Neuronal stem cell (in vitro differentiated cells): ENCODE results near the gene SRCAP.
A peak's percentile ranks its signal among the peaks of the same experiment; 100 is the strongest.

Experiments used
- DNase-seq: peaks from one replicate; pipeline ENCODE4 v3.0.0-alpha.2; 2013; ENCODE audit warnings: low spot score
- H2AFZ ChIP-seq: one replicate; pipeline ENCODE4 v1.6.1; 2013; ENCODE audit warnings: mild to moderate bottlenecking, low read length, inconsistent platforms
- H2AK5ac ChIP-seq: 2 replicates; pipeline ENCODE4 v1.6.1; 2013; ENCODE audit warnings: low read depth, mild to moderate bottlenecking, inconsistent platforms, low read length, moderate library complexity, mixed read lengths
- H2BK120ac ChIP-seq: 2 replicates; pipeline ENCODE4 v1.6.1; 2013; ENCODE audit warnings: low read depth, mild to moderate bottlenecking, inconsistent platforms, low read length, moderate library complexity, mixed read lengths
- H2BK12ac ChIP-seq: one replicate; pipeline ENCODE4 v1.6.1; 2013; ENCODE audit warnings: low read length, inconsistent platforms
- H2BK15ac ChIP-seq: 2 replicates; pipeline ENCODE4 v1.6.1; 2013; ENCODE audit warnings: mild to moderate bottlenecking, low read length, inconsistent platforms, mixed read lengths
- H2BK5ac ChIP-seq: one replicate; pipeline ENCODE4 v1.6.1; 2013; ENCODE audit warnings: inconsistent platforms, mild to moderate bottlenecking, low read length, moderate library complexity
- H3K14ac ChIP-seq: one replicate; pipeline ENCODE4 v1.6.1; 2013; ENCODE audit warnings: low read length, inconsistent platforms
- H3K18ac ChIP-seq: 2 replicates; pipeline ENCODE4 v1.6.1; 2013; ENCODE audit warnings: low read length, inconsistent platforms
- H3K23ac ChIP-seq: 2 replicates; pipeline ENCODE4 v1.6.1; 2013; ENCODE audit warnings: low read depth, mild to moderate bottlenecking, mixed read lengths, low read length, inconsistent platforms; ENCODE audit not compliant: poor library complexity
- H3K27ac ChIP-seq: replicated peaks from 3 replicates; pipeline ENCODE4 v1.5.1; 2013; ENCODE audit warnings: low read length, inconsistent platforms
- H3K27me3 ChIP-seq, 3 experiments: 2 replicates each; pipeline ENCODE4 v1.6.1; 2013; ENCODE audit warnings: low read length in 3 of 3, mild to moderate bottlenecking in 2 of 3, inconsistent platforms in 1 of 3, low read depth in 1 of 3, mixed read lengths in 1 of 3, moderate library complexity in 1 of 3; ENCODE audit not compliant: control insufficient read depth in 3 of 3, insufficient read depth in 3 of 3
- H3K36me3 ChIP-seq, 2 donors: replicated peaks in 1 of 2; 2 replicates each; pipeline ENCODE4 v1.6.1; 2013; ENCODE audit warnings: low read length in 2 of 2; ENCODE audit not compliant: control insufficient read depth in 2 of 2, insufficient read depth in 2 of 2
- H3K4ac ChIP-seq: 2 replicates; pipeline ENCODE4 v1.6.1; 2013; ENCODE audit warnings: inconsistent platforms, mild to moderate bottlenecking, low read length, moderate library complexity
- H3K4me1 ChIP-seq, 2 donors: 1 replicate in 1 of 2; 2 replicates in 1 of 2; pipeline ENCODE4 v1.6.1; 2013; ENCODE audit warnings: low read length in 2 of 2, low read depth in 1 of 2; ENCODE audit not compliant: control insufficient read depth in 2 of 2, insufficient read depth in 1 of 2
- H3K4me2 ChIP-seq: one replicate; pipeline ENCODE4 v1.6.1; 2013; ENCODE audit warnings: mild to moderate bottlenecking, low read length, inconsistent platforms; ENCODE audit not compliant: insufficient read depth, poor library complexity, severe bottlenecking
- H3K4me3 ChIP-seq, 2 donors: 2 replicates each; pipeline ENCODE4 v1.5.1; 2013; ENCODE audit warnings: low read length in 2 of 2, mild to moderate bottlenecking in 2 of 2, inconsistent platforms in 1 of 2, moderate library complexity in 1 of 2
- H3K79me1 ChIP-seq: one replicate; pipeline ENCODE4 v1.6.1; 2013; ENCODE audit warnings: low read depth, mild to moderate bottlenecking, inconsistent platforms, low read length, moderate library complexity
- H3K9ac ChIP-seq: one replicate; pipeline ENCODE4 v1.6.1; 2013; ENCODE audit warnings: mild to moderate bottlenecking, low read depth, low read length, inconsistent platforms; ENCODE audit not compliant: poor library complexity
- H3K9me3 ChIP-seq, 2 donors: replicated peaks in 1 of 2; 2 replicates each; pipeline versions ENCODE3 to v1.6.1; 2013; ENCODE audit warnings: low read length in 2 of 2, mild to moderate bottlenecking in 2 of 2, inconsistent platforms in 1 of 2, low read depth in 1 of 2, mixed read lengths in 1 of 2, moderate library complexity in 1 of 2; ENCODE audit not compliant: control insufficient read depth in 2 of 2, insufficient read depth in 1 of 2
- H4K8ac ChIP-seq: one replicate; pipeline ENCODE4 v1.6.1; 2013; ENCODE audit warnings: low read depth, mild to moderate bottlenecking, inconsistent platforms, low read length, moderate library complexity
- H4K91ac ChIP-seq: one replicate; pipeline ENCODE4 v1.6.1; 2013; ENCODE audit warnings: low read length, low read depth, mild to moderate bottlenecking, inconsistent platforms; ENCODE audit not compliant: poor library complexity
- WGBS, 2 donors: extraction: QIAGEN DNeasy Blood & Tissue Kit; methylation state at CpG; one replicate each; pipeline ENCODE4 v1.1.7; 2013; ENCODE audit warnings: missing lambda C conversion rate in 2 of 2, mixed read lengths in 1 of 2; ENCODE audit not compliant: insufficient read length in 2 of 2, insufficient replicate concordance in 1 of 2; ENCODE audit errors: extremely low coverage in 2 of 2; 5-methylcytosine and 5-hydroxymethylcytosine counted together

SRCAP gene

DNA sequence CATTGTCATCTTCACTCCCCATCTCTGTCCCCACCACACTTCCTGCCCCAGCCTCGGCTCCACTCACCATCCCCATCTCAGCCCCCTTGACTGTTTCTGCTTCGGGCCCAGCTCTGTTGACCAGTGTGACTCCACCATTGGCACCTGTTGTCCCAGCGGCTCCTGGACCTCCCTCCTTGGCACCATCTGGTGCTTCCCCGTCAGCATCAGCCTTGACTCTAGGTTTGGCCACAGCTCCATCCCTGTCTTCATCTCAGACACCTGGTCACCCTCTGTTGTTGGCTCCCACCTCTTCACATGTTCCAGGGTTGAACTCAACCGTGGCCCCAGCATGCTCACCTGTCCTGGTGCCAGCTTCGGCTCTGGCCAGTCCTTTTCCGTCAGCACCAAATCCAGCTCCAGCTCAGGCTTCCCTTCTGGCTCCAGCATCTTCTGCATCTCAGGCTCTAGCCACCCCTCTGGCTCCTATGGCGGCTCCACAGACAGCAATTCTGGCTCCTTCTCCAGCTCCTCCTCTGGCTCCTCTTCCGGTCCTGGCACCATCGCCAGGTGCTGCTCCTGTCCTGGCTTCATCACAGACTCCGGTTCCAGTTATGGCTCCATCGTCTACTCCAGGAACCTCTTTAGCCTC, 24.9 kb downstream of the SRCAP start:
- no peak overlapping the region for H2BK15ac ChIP-seq
- H3K9ac ChIP-seq: peak overlapping the region; percentile 27
- H3K79me1 ChIP-seq: peaks cover 3% of the 10 kb centered on the region
- H3K36me3 ChIP-seq: peaks cover 64 to 97% of the 10 kb centered on the region in 2 donors
- no peak for DNase-seq
- H3K9me3 ChIP-seq: no peaks in the 10 kb centered on the region
- H3K23ac ChIP-seq: no peak overlapping the region
- no peak overlapping the region for H2BK12ac ChIP-seq
- H2AFZ ChIP-seq: no peak overlapping the region
- no CpG with 5 or more reads among the region's 12 CpGs for WGBS, 2 donors
- H3K4me2 ChIP-seq: no peak overlapping the region
- no peak overlapping the region for H3K18ac ChIP-seq
- H3K4me1 ChIP-seq: no peaks in the 10 kb centered on the region
- no peak overlapping the region for H2BK5ac ChIP-seq
- H3K4me3 ChIP-seq: no peak overlapping the region
- no peak overlapping the region for H2AK5ac ChIP-seq
- H2BK120ac ChIP-seq: no peak overlapping the region
- H4K91ac ChIP-seq: no peak overlapping the region
- no peak overlapping the region for H3K14ac ChIP-seq
- no peak overlapping the region for H3K27ac ChIP-seq
- no peak overlapping the region for H4K8ac ChIP-seq
- no peaks in the 10 kb centered on the region for H3K27me3 ChIP-seq
- no peak overlapping the region for H3K4ac ChIP-seq

DNA sequence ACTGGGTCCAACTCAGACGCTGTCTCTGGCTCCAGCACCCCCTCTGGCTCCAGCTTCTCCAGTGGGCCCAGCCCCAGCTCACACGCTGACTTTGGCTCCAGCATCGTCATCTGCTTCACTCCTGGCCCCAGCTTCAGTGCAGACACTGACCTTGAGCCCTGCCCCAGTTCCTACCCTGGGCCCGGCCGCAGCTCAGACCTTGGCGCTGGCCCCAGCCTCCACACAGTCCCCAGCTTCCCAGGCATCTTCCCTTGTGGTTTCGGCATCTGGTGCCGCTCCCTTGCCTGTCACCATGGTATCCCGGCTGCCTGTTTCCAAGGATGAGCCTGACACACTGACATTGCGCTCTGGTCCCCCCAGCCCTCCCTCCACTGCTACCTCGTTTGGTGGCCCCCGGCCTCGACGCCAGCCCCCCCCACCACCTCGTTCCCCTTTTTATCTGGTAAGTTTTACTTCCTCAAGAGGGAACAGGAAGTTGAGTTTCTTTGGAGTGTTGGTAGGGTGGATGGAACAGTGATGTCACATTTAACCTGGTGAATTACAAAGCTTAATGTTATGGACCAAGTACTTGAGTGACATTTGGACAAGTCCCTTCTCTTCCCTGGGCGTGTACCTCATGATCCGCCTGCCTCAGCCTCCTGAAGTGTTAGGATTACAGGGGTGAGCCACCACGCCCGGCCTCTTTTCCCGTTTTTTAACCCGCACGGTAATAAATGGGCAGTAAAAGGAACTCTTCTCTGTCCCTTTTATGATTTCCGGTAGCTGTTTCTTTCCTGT, 25.9 kb downstream of the SRCAP start:
- no peak overlapping the region for H4K8ac ChIP-seq
- H3K9ac ChIP-seq: peak overlapping the region; percentile 3
- no peak overlapping the region for H3K4me3 ChIP-seq
- H3K36me3 ChIP-seq: peaks cover 62 to 100% of the 10 kb centered on the region in 2 donors
- H2BK120ac ChIP-seq: no peak overlapping the region
- H2BK5ac ChIP-seq: no peak overlapping the region
- no peak overlapping the region for H3K18ac ChIP-seq
- no peak overlapping the region for H3K4me2 ChIP-seq
- no peak overlapping the region for H3K27ac ChIP-seq
- H4K91ac ChIP-seq: no peak overlapping the region
- no peak overlapping the region for H2AFZ ChIP-seq
- no peak overlapping the region for H3K4ac ChIP-seq
- no peaks in the 10 kb centered on the region for H3K9me3 ChIP-seq
- no peak overlapping the region for H2AK5ac ChIP-seq
- no CpG with 5 or more reads among the region's 23 CpGs for WGBS, 2 donors
- H2BK15ac ChIP-seq: no peak overlapping the region
- peaks cover 3% of the 10 kb centered on the region for H3K79me1 ChIP-seq
- no peak overlapping the region for H2BK12ac ChIP-seq
- no peaks in the 10 kb centered on the region for H3K4me1 ChIP-seq
- H3K14ac ChIP-seq: no peak overlapping the region
- no peak for DNase-seq
- no peak overlapping the region for H3K23ac ChIP-seq
- no peaks in the 10 kb centered on the region for H3K27me3 ChIP-seq

DNA sequence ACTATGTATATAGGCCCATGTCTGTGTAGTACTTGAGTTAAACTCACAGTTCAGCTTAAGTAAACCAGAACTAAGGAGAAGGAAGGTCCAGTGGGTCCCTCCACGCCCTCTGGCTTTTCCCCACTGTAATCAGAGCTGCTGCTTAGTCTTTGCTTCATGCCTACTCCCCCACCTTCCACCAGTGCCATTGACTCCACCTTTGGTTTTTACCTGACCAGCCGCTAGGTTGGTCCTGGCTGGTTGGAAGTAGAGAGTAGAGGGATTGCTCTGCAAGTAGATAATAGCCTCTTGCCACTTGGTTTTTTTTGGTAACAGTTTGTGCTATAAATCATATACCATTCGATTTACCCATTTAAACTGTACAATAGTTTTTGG, 26.4 kb downstream of the SRCAP start:
- no peak for DNase-seq
- WGBS, 2 donors: no CpG with 5 or more reads among the region's 3 CpGs

DNA sequence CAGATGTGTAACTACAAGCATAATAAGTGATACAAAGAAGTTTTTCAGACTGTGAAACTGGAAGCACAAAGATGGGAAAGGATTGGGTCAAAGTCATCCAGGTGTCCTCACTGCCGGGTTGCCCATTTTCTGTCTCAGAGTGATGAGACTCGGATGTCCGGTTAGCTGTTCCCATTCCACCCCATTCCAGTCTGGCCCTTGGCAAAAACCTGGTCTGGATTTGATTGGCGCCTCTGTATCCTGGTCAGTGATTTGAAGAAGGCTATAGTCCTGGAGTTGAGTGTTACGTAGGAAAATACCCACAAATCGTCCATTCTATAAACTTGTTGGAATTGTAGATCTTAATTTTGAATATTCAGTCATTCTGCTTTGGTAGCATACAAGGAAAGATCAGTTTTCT, 29.4 kb downstream of the SRCAP start:
- no peak overlapping the region for H2AFZ ChIP-seq
- peaks cover 2% of the 10 kb centered on the region for H3K79me1 ChIP-seq
- H4K8ac ChIP-seq: no peak overlapping the region
- H3K14ac ChIP-seq: no peak overlapping the region
- no peak overlapping the region for H3K9ac ChIP-seq
- H3K27me3 ChIP-seq: no peaks in the 10 kb centered on the region
- H3K4me3 ChIP-seq: no peak overlapping the region
- peaks cover 45 to 97% of the 10 kb centered on the region in 2 donors for H3K36me3 ChIP-seq
- H3K27ac ChIP-seq: no peak overlapping the region
- no peak overlapping the region for H3K4ac ChIP-seq
- H2AK5ac ChIP-seq: no peak overlapping the region
- no peak overlapping the region for H3K18ac ChIP-seq
- H3K23ac ChIP-seq: no peak overlapping the region
- no peak overlapping the region for H2BK120ac ChIP-seq
- H3K4me1 ChIP-seq: no peaks in the 10 kb centered on the region
- no peak overlapping the region for H2BK12ac ChIP-seq
- DNase-seq: no peak
- no peak overlapping the region for H4K91ac ChIP-seq
- H3K4me2 ChIP-seq: no peak overlapping the region
- no peak overlapping the region for H2BK5ac ChIP-seq
- no CpG with 5 or more reads among the region's 6 CpGs for WGBS, 2 donors
- H3K9me3 ChIP-seq: no peaks in the 10 kb centered on the region
- H2BK15ac ChIP-seq: no peak overlapping the region

More for the DNA sequence above, 26.4 kb downstream of the SRCAP start:
- Histone ChIP-seq H3K23ac (no peak overlapping the region), H3K14ac (no peak overlapping the region), H3K79me1 (peaks cover 3% of the 10 kb centered on the region), H3K4me1 (no peaks in the 10 kb centered on the region), H4K8ac (no peak overlapping the region), H2AFZ (no peak overlapping the region), H2BK5ac (no peak overlapping the region), H3K27me3 (no peaks in the 10 kb centered on the region), H4K91ac (no peak overlapping the region), H3K9me3 (no peaks in the 10 kb centered on the region), H2BK12ac (no peak overlapping the region), H3K18ac (no peak overlapping the region), H2BK120ac (no peak overlapping the region), H2BK15ac (no peak overlapping the region), H2AK5ac (no peak overlapping the region), H3K27ac (no peak overlapping the region), H3K4ac (no peak overlapping the region), H3K36me3 (peaks cover 57 to 99% of the 10 kb centered on the region in 2 donors), H3K4me3 (no peak overlapping the region), H3K4me2 (no peak overlapping the region), H3K9ac (no peak overlapping the region)
